Measurements from ENCODE around the gene SOBP.

GRCh38 chr6:107657373-107657754 is 167.4 kb downstream of the SOBP start:
- TF ChIP-seq, protein P1, sequence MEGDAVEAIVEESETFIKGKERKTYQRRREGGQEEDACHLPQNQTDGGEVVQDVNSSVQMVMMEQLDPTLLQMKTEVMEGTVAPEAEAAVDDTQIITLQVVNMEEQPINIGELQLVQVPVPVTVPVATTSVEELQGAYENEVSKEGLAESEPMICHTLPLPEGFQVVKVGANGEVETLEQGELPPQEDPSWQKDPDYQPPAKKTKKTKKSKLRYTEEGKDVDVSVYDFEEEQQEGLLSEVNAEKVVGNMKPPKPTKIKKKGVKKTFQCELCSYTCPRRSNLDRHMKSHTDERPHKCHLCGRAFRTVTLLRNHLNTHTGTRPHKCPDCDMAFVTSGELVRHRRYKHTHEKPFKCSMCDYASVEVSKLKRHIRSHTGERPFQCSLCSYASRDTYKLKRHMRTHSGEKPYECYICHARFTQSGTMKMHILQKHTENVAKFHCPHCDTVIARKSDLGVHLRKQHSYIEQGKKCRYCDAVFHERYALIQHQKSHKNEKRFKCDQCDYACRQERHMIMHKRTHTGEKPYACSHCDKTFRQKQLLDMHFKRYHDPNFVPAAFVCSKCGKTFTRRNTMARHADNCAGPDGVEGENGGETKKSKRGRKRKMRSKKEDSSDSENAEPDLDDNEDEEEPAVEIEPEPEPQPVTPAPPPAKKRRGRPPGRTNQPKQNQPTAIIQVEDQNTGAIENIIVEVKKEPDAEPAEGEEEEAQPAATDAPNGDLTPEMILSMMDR (conservative IDR thresholded peaks at IDR 0.05; ENCODE audit: low read depth in 2 of 2) = no peak
- no peak for TF ChIP-seq EZH2 (IDR thresholded peaks at IDR 0.05; ENCODE audit: low read depth, unreplicated experiment)
- TF ChIP-seq CREB1 (CRISPR knock-in tag; IDR thresholded peaks at IDR 0.05; ENCODE audit: low read depth) = no peak
- TF ChIP-seq EZH2phosphoT487 (IDR thresholded peaks at IDR 0.05; ENCODE audit: unreplicated experiment) = no peak
- TF ChIP-seq ETS1 (IDR thresholded peaks at IDR 0.05) = no peak
- TF ChIP-seq POLR2AphosphoS5 (IDR thresholded peaks at IDR 0.05; ENCODE audit: low read depth) = no peak
- no peak for TF ChIP-seq ZNF331 (CRISPR knock-in tag; IDR thresholded peaks at IDR 0.05; ENCODE audit: low read depth)
- no peak for TF ChIP-seq REST (IDR thresholded peaks at IDR 0.05; ENCODE audit: unreplicated experiment)
- TF ChIP-seq JUNB (IDR thresholded peaks at IDR 0.05; ENCODE audit: unreplicated experiment) = no peak
- no peak for TF ChIP-seq STAT1 (IDR thresholded peaks at IDR 0.05; ENCODE audit: unreplicated experiment)
- TF ChIP-seq ZNF114 (CRISPR knock-in tag; IDR thresholded peaks at IDR 0.05) = no peak
- no peak for TF ChIP-seq NANOG (IDR thresholded peaks at IDR 0.05; ENCODE audit: borderline replicate concordance)
